ENCODE measurements around the gene TRMT10B.
A peak's percentile ranks its signal among the peaks of the same experiment; 100 is the strongest.

Gene TRMT10B

GRCh38 chr9:37753489-37754190, at the start of gene TRMT10B:
TRMT10B (plus strand) TSS chr9:37753805; CDS start chr9:37761932, 8,127 bp downstream.
- no peak for TF ChIP-seq ZNF274 (IDR thresholded peaks at IDR 0.05; ENCODE audit: low read depth, low read length)
- TF ChIP-seq YY1 (IDR thresholded peaks at IDR 0.05; ENCODE audit: insufficient read depth, insufficient read length), result no peak
- no peak for TF ChIP-seq SUZ12 (IDR thresholded peaks at IDR 0.05; ENCODE audit: extremely low read depth, insufficient read depth, insufficient read length)
- peaks cover 5% of the 10 kb centered on the region; the same call in 1 of the 2 replicates for H3K9me3 ChIP-seq (ENCODE audit: insufficient read depth, low read length)
- peak within 1 kb of the TSS; percentile 79 for H3K4me3 ChIP-seq (ENCODE audit: insufficient read length, low read depth)
- peak within 1 kb of the TSS; percentile 95 for H3K9ac ChIP-seq (ENCODE audit: insufficient read length, low read depth)
- peak; percentile 50 for DNase-seq (ENCODE audit: low read depth, low spot score)
- H3K36me3 ChIP-seq (ENCODE audit: insufficient read depth, insufficient read length, low read length), result peaks cover 4% of the 10 kb centered on the region
- no peaks in the 10 kb centered on the region for H3K27me3 ChIP-seq (ENCODE audit: insufficient read depth, insufficient read length)
- no peaks in the 10 kb centered on the region for H3K4me1 ChIP-seq (ENCODE audit: insufficient read depth, insufficient read length)

DNA sequence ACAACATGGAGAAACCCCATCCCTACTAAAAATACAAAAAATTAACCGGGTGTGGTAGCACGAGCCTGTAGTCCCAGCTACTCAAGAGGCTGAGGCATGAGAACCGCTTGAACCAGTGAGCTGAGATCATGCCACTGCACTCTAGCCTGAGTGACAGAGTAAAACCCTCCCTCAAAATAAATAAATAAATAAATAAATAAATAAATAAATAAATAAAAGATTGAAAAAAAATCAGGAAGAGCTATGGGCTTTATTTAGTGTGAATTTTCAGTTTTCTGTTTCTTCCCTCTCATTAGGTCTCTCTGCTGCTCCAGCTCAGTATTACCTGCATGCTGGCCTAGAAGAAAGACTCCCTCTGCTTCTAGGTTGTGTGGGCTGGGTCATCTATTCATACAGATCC, 47.8 kb upstream of the TRMT10B start:
- peaks cover 4% of the 10 kb centered on the region for H3K27me3 ChIP-seq (ENCODE audit: insufficient read depth, insufficient read length)
- H3K4me3 ChIP-seq (ENCODE audit: insufficient read length, low read depth), result no peak overlapping the region
- no peaks in the 10 kb centered on the region for H3K36me3 ChIP-seq (ENCODE audit: insufficient read depth, insufficient read length, low read length)
- TF ChIP-seq SUZ12 (IDR thresholded peaks at IDR 0.05; ENCODE audit: extremely low read depth, insufficient read depth, insufficient read length) (no peak), ZNF274 (IDR thresholded peaks at IDR 0.05; ENCODE audit: low read depth, low read length) (no peak), YY1 (IDR thresholded peaks at IDR 0.05; ENCODE audit: insufficient read depth, insufficient read length) (no peak)
- DNase-seq (ENCODE audit: low read depth, low spot score), result no peak
- H3K4me1 ChIP-seq (ENCODE audit: insufficient read depth, insufficient read length), result no peaks in the 10 kb centered on the region
- no peaks in the 10 kb centered on the region for H3K9me3 ChIP-seq (ENCODE audit: insufficient read depth, low read length)
- no peak overlapping the region for H3K9ac ChIP-seq (ENCODE audit: insufficient read length, low read depth)

DNA sequence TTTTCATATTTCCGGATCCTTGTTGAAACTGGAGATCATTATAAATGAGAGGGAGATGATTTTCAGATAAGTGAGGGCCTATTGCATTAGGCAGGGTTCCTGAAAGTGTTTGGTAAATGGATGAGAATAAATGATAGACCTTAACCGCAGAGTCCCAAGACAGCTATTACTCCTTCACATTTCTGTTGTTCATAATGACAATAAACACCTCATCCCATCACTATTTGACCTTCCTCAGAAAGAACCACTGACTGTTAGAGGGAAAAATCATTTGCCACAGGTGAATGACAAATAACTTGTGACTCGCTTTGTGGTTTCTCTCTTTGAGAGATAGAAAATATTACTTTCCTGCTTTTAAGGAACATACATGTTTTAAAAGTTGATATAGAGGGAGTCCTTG, 47.3 kb upstream of the TRMT10B start:
- no peak overlapping the region for H3K4me3 ChIP-seq (ENCODE audit: insufficient read length, low read depth)
- H3K36me3 ChIP-seq (ENCODE audit: insufficient read depth, insufficient read length, low read length), result no peaks in the 10 kb centered on the region
- DNase-seq (ENCODE audit: low read depth, low spot score), result no peak
- H3K9ac ChIP-seq (ENCODE audit: insufficient read length, low read depth), result no peak overlapping the region
- no peaks in the 10 kb centered on the region for H3K9me3 ChIP-seq (ENCODE audit: insufficient read depth, low read length)
- H3K27me3 ChIP-seq (ENCODE audit: insufficient read depth, insufficient read length), result peaks cover 4% of the 10 kb centered on the region
- TF ChIP-seq ZNF274 (IDR thresholded peaks at IDR 0.05; ENCODE audit: low read depth, low read length) (no peak), YY1 (IDR thresholded peaks at IDR 0.05; ENCODE audit: insufficient read depth, insufficient read length) (no peak), SUZ12 (IDR thresholded peaks at IDR 0.05; ENCODE audit: extremely low read depth, insufficient read depth, insufficient read length) (no peak)
- H3K4me1 ChIP-seq (ENCODE audit: insufficient read depth, insufficient read length), result no peaks in the 10 kb centered on the region

GRCh38 chr9:37707748-37708147, 45.9 kb upstream of the TRMT10B start:
- no peak for TF ChIP-seq SUZ12 (IDR thresholded peaks at IDR 0.05; ENCODE audit: extremely low read depth, insufficient read depth, insufficient read length)
- TF ChIP-seq YY1 (IDR thresholded peaks at IDR 0.05; ENCODE audit: insufficient read depth, insufficient read length), result no peak
- H3K9ac ChIP-seq (ENCODE audit: insufficient read length, low read depth), result no peak overlapping the region
- H3K4me3 ChIP-seq (ENCODE audit: insufficient read length, low read depth), result no peak overlapping the region
- H3K27me3 ChIP-seq (ENCODE audit: insufficient read depth, insufficient read length), result peaks cover 4% of the 10 kb centered on the region
- H3K4me1 ChIP-seq (ENCODE audit: insufficient read depth, insufficient read length), result no peaks in the 10 kb centered on the region
- H3K9me3 ChIP-seq (ENCODE audit: insufficient read depth, low read length), result no peaks in the 10 kb centered on the region
- no peak for DNase-seq (ENCODE audit: low read depth, low spot score)
- H3K36me3 ChIP-seq (ENCODE audit: insufficient read depth, insufficient read length, low read length), result no peaks in the 10 kb centered on the region

DNA sequence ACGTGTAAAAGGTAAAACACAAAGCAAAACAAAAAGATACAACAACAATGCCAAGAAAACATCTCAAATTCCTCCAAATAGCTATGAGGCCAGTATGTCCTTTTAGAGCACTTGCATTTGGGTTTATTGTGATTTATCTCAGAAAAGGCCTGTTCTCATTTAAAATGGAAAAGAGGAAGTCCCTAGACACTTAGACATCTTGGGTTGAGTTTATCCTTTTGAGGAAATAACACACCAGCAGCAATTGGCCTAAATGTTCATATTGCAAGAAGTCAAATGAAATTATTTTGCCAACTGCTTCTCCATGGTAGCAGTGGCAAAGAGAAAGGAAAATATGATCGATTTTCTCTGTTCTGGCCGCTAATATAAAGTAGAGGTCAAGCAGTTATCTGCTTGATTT, 43.6 kb upstream of the TRMT10B start:
- peaks cover 4% of the 10 kb centered on the region for H3K27me3 ChIP-seq (ENCODE audit: insufficient read depth, insufficient read length)
- no peaks in the 10 kb centered on the region for H3K9me3 ChIP-seq (ENCODE audit: insufficient read depth, low read length)
- no peaks in the 10 kb centered on the region for H3K36me3 ChIP-seq (ENCODE audit: insufficient read depth, insufficient read length, low read length)
- no peak for DNase-seq (ENCODE audit: low read depth, low spot score)
- H3K9ac ChIP-seq (ENCODE audit: insufficient read length, low read depth), result no peak overlapping the region
- H3K4me1 ChIP-seq (ENCODE audit: insufficient read depth, insufficient read length), result no peaks in the 10 kb centered on the region
- TF ChIP-seq ZNF274 (IDR thresholded peaks at IDR 0.05; ENCODE audit: low read depth, low read length) (no peak), YY1 (IDR thresholded peaks at IDR 0.05; ENCODE audit: insufficient read depth, insufficient read length) (no peak), SUZ12 (IDR thresholded peaks at IDR 0.05; ENCODE audit: extremely low read depth, insufficient read depth, insufficient read length) (no peak)
- no peak overlapping the region for H3K4me3 ChIP-seq (ENCODE audit: insufficient read length, low read depth)

GRCh38 chr9:37715260-37715659, 38.3 kb upstream of the TRMT10B start:
- Histone ChIP-seq H3K9ac (ENCODE audit: insufficient read length, low read depth) (no peak overlapping the region), H3K4me3 (ENCODE audit: insufficient read length, low read depth) (no peak overlapping the region), H3K4me1 (ENCODE audit: insufficient read depth, insufficient read length) (no peaks in the 10 kb centered on the region), H3K36me3 (ENCODE audit: insufficient read depth, insufficient read length, low read length) (no peaks in the 10 kb centered on the region), H3K27me3 (ENCODE audit: insufficient read depth, insufficient read length) (no peaks in the 10 kb centered on the region), H3K9me3 (ENCODE audit: insufficient read depth, low read length) (no peaks in the 10 kb centered on the region)
- no peak for DNase-seq (ENCODE audit: low read depth, low spot score)
- TF ChIP-seq SUZ12 (IDR thresholded peaks at IDR 0.05; ENCODE audit: extremely low read depth, insufficient read depth, insufficient read length), result no peak
- TF ChIP-seq ZNF274 (IDR thresholded peaks at IDR 0.05; ENCODE audit: low read depth, low read length), result no peak
- TF ChIP-seq YY1 (IDR thresholded peaks at IDR 0.05; ENCODE audit: insufficient read depth, insufficient read length), result no peak

GRCh38 chr9:37715991-37716505, 37.6 kb upstream of the TRMT10B start:
- Histone ChIP-seq H3K9me3 (ENCODE audit: insufficient read depth, low read length) (no peaks in the 10 kb centered on the region), H3K36me3 (ENCODE audit: insufficient read depth, insufficient read length, low read length) (no peaks in the 10 kb centered on the region), H3K9ac (ENCODE audit: insufficient read length, low read depth) (no peak overlapping the region), H3K4me3 (ENCODE audit: insufficient read length, low read depth) (no peak overlapping the region), H3K4me1 (ENCODE audit: insufficient read depth, insufficient read length) (no peaks in the 10 kb centered on the region), H3K27me3 (ENCODE audit: insufficient read depth, insufficient read length) (no peaks in the 10 kb centered on the region)
- DNase-seq (ENCODE audit: low read depth, low spot score), result no peak
- TF ChIP-seq SUZ12 (IDR thresholded peaks at IDR 0.05; ENCODE audit: extremely low read depth, insufficient read depth, insufficient read length) (no peak), YY1 (IDR thresholded peaks at IDR 0.05; ENCODE audit: insufficient read depth, insufficient read length) (no peak), ZNF274 (IDR thresholded peaks at IDR 0.05; ENCODE audit: low read depth, low read length) (no peak)
